ENCODE measurements around the gene PTH1R. TPM values are rescaled to one million over a fixed set of nuclear protein-coding genes. Genes with fewer than 3 reads are reported as not detected.
A peak's percentile ranks its signal among the peaks of the same experiment; 100 is the strongest.

The PTH1R gene
- total RNA-seq (2021; ENCODE audit: unreplicated experiment) (not detected), Bru-seq, nascent RNA (percentile 8 among the genes with signal in this experiment), BruChase-seq, experiment 1, labeled RNA remaining after a 2-hour chase (percentile 6 among the genes with signal in this experiment), BruChase-seq, experiment 2, labeled RNA remaining after a 6-hour chase (percentile 9 among the genes with signal in this experiment)
- polyA plus RNA-seq (2012; ENCODE audit: insufficient read length), result not detected
- long read RNA-seq, result 0 reads

DNA sequence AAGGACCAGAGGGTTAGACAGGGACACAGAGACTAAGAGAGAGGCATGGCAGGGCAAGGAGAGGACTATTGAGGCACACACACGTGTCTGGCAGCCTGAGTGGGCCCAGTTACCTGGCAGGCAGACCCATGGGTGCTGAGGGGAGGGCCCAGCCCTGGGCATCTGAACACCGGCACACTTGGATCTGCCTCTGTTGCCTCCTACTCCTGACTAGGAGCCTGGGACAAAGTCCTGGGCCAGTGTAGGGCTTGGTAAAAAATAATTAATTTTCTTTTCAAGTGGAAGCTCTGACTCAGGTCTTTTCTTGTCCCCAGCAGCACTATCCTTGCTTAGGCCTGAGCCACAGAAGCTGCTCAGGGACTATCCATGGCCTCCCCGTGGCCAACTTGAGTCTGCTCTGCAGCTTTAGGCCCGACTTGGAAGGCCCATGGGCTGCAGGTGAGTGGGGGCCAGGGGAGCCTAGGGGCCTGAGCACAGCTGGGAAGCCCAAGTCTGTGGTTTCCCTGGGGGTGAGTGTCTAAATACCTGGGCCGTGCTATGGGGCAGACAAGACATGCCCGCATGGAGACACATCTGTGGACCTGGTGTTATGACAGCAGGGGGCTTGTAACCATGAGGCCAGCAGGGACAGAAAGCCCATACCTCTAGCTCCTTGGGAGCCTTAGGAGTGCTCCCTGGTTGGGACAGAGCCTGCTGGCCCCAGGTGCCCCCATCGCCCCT lies at the start of gene PTH1R:
PTH1R (plus strand) TSS at position 316 of the 720 bp plus-strand sequence. CDS start 5,839 bp downstream, outside the sequence.
- ATAC-seq, result no peak
- in situ Hi-C loops (cut with HindIII; ENCODE audit: low pct_unique_long_range_greater_than_20kb, low sequenced_read_pairs), result no loop called here
- CTCF ChIA-PET, result interaction anchor here (0.5 kb wide), 1 partner anchor 58 kb away, joined by 3 read pairs; no protein-coding TSS in a partner anchor
- Histone ChIP-seq H3K9me3 (ENCODE audit: control insufficient read depth, insufficient read depth, low read depth, low read length) (no peaks in the 10 kb centered on the region), H3K27ac (ENCODE audit: low read length) (no peak within 1 kb of the TSS), H3K4me1 (ENCODE audit: control insufficient read depth, insufficient read depth, low read length) (no peaks in the 10 kb centered on the region), H3K4me3 (ENCODE audit: low read depth in 2 of 2, low read length in 2 of 2) (no peak within 1 kb of the TSS), H3K36me3 (ENCODE audit: control insufficient read depth, insufficient read depth, low read length) (no peaks in the 10 kb centered on the region), H3K27me3 (ENCODE audit: control insufficient read depth, insufficient read depth, low read length) (no peaks in the 10 kb centered on the region)
- POLR2A ChIA-PET, result no interaction called here
- DNase-seq (ENCODE audit: low read depth, low spot score), result no peak
- intact Hi-C loops (cut with micrococcal nuclease; ENCODE audit: unreplicated experiment), result no loop called here
- TF ChIP-seq SIN3A (IDR thresholded peaks at IDR 0.05; ENCODE audit: borderline replicate concordance, insufficient read depth, low read depth, low read length) (no peak), POLR2AphosphoS5 (IDR thresholded peaks at IDR 0.05; ENCODE audit: low read depth, low read length) (no peak), TCF7L2 (IDR thresholded peaks at IDR 0.05; ENCODE audit: low read depth, low read length) (no peak)
- TF ChIP-seq, protein P1, sequence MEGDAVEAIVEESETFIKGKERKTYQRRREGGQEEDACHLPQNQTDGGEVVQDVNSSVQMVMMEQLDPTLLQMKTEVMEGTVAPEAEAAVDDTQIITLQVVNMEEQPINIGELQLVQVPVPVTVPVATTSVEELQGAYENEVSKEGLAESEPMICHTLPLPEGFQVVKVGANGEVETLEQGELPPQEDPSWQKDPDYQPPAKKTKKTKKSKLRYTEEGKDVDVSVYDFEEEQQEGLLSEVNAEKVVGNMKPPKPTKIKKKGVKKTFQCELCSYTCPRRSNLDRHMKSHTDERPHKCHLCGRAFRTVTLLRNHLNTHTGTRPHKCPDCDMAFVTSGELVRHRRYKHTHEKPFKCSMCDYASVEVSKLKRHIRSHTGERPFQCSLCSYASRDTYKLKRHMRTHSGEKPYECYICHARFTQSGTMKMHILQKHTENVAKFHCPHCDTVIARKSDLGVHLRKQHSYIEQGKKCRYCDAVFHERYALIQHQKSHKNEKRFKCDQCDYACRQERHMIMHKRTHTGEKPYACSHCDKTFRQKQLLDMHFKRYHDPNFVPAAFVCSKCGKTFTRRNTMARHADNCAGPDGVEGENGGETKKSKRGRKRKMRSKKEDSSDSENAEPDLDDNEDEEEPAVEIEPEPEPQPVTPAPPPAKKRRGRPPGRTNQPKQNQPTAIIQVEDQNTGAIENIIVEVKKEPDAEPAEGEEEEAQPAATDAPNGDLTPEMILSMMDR (IDR thresholded peaks at IDR 0.05), result no peak
- TF ChIP-seq, protein P2, sequence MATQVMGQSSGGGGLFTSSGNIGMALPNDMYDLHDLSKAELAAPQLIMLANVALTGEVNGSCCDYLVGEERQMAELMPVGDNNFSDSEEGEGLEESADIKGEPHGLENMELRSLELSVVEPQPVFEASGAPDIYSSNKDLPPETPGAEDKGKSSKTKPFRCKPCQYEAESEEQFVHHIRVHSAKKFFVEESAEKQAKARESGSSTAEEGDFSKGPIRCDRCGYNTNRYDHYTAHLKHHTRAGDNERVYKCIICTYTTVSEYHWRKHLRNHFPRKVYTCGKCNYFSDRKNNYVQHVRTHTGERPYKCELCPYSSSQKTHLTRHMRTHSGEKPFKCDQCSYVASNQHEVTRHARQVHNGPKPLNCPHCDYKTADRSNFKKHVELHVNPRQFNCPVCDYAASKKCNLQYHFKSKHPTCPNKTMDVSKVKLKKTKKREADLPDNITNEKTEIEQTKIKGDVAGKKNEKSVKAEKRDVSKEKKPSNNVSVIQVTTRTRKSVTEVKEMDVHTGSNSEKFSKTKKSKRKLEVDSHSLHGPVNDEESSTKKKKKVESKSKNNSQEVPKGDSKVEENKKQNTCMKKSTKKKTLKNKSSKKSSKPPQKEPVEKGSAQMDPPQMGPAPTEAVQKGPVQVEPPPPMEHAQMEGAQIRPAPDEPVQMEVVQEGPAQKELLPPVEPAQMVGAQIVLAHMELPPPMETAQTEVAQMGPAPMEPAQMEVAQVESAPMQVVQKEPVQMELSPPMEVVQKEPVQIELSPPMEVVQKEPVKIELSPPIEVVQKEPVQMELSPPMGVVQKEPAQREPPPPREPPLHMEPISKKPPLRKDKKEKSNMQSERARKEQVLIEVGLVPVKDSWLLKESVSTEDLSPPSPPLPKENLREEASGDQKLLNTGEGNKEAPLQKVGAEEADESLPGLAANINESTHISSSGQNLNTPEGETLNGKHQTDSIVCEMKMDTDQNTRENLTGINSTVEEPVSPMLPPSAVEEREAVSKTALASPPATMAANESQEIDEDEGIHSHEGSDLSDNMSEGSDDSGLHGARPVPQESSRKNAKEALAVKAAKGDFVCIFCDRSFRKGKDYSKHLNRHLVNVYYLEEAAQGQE (IDR thresholded peaks at IDR 0.05; ENCODE audit: insufficient read depth in 1 of 2, low read depth in 2 of 2, low read length in 1 of 2), result no peak
- no TSS peak for BruUV-seq (replicated peaks)

DNA sequence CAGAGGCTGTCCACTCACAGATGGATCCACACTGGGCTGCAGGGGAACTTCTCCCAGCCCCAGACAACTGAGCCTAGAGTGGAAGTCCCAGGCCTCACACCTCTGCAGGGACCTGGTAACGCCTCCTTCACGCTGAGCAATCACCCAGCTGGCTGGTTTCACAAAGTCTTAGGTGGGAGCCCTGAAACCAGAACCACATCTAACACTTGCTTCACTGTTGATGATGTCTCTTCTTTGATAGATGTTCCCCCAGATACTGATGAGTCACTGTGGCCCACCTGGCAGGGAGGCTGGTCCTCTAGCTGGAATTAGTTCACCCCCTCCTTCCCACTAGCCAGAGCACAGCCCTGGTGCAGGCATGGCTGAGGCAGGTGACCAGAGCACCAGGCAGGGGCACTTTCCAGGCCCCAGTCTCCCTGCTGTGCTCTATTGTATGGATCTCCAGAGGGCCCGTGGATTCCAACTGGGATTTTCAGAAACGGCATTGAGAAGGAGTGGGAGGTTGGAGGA lies 47.8 kb upstream of the PTH1R start:
- Histone ChIP-seq H3K27me3 (ENCODE audit: control insufficient read depth, insufficient read depth, low read length) (no peaks in the 10 kb centered on the region), H3K27ac (ENCODE audit: low read length) (no peak overlapping the region), H3K36me3 (ENCODE audit: control insufficient read depth, insufficient read depth, low read length) (no peaks in the 10 kb centered on the region), H3K9me3 (ENCODE audit: control insufficient read depth, insufficient read depth, low read depth, low read length) (no peaks in the 10 kb centered on the region), H3K4me3 (ENCODE audit: low read depth in 2 of 2, low read length in 2 of 2) (no peak overlapping the region), H3K4me1 (ENCODE audit: control insufficient read depth, insufficient read depth, low read length) (no peaks in the 10 kb centered on the region)
- ChIA-PET POLR2A (no interaction called here), CTCF (no interaction called here)
- BruUV-seq (replicated peaks), result no TSS peak
- DNase-seq (ENCODE audit: low read depth, low spot score) (no peak), ATAC-seq (no peak)
- TF ChIP-seq POLR2AphosphoS5 (IDR thresholded peaks at IDR 0.05; ENCODE audit: low read depth, low read length), result no peak
- TF ChIP-seq SIN3A (IDR thresholded peaks at IDR 0.05; ENCODE audit: borderline replicate concordance, insufficient read depth, low read depth, low read length), result no peak
- TF ChIP-seq, protein P2 (IDR thresholded peaks at IDR 0.05; ENCODE audit: insufficient read depth in 1 of 2, low read depth in 2 of 2, low read length in 1 of 2), result no peak
- no peak for TF ChIP-seq TCF7L2 (IDR thresholded peaks at IDR 0.05; ENCODE audit: low read depth, low read length)
- TF ChIP-seq, protein P1 (IDR thresholded peaks at IDR 0.05), result no peak
- in situ Hi-C loops (cut with HindIII; ENCODE audit: low pct_unique_long_range_greater_than_20kb, low sequenced_read_pairs), result no loop called here
- intact Hi-C loops (cut with micrococcal nuclease; ENCODE audit: unreplicated experiment), result no loop called here

All from Panc1 (cell line).